Right hindlimb (tissue), 1 donor: ENCODE measurements around the gene FUNDC2.

Source experiments
- DNase-seq: peaks from one replicate; pipeline ENCODE4 v3.0.0-alpha.2; 2018

Gene FUNDC2

GRCh38 chrX:155070038-155070437 is 43.4 kb downstream of the FUNDC2 start:
- DNase-seq: no peak

GRCh38 chrX:155070663-155070974 is 44.0 kb downstream of the FUNDC2 start:
- no peak for DNase-seq

- peak; percentile 85 for DNase-seq
Measured at GRCh38 chrX:155070975-155071693, 44.5 kb downstream of the FUNDC2 start, which contains the start of the genes BRCC3, CMC4 and MTCP1. BRCC3 (plus strand) TSS chrX:155071508; CDS start chrX:155071528, 20 bp downstream. CMC4 (minus strand) TSS chrX:155071136; CDS start chrX:155064023, 7,113 bp downstream. MTCP1 (minus strand) TSS chrX:155071136; CDS start chrX:155066010, 5,126 bp downstream.

- DNase-seq: no peak
Measured at GRCh38 chrX:155071694-155072280, 45.1 kb downstream of the FUNDC2 start.

GRCh38 chrX:155086202-155086840 is 59.7 kb downstream of the FUNDC2 start:
- DNase-seq: no peak

- DNase-seq: no peak
Measured at GRCh38 chrX:155086961-155087735, 60.5 kb downstream of the FUNDC2 start.

- DNase-seq: no peak
Measured at GRCh38 chrX:155094468-155095061, 67.9 kb downstream of the FUNDC2 start.

GRCh38 chrX:155105919-155106318 is 79.3 kb downstream of the FUNDC2 start:
- no peak for DNase-seq

GRCh38 chrX:155108427-155108826 is 81.8 kb downstream of the FUNDC2 start:
- DNase-seq: no peak
